ENCODE data around the gene MAPKBP1. TPM values are rescaled to one million over a fixed set of nuclear protein-coding genes. Genes with fewer than 3 reads are reported as not detected.

MAPKBP1 gene
- total and polyA plus RNA-seq, 2 of the 8 experiments (the other 6 are each of a cell fraction or from before 2014, with no cell fraction given), result 4.3 to 11.3 TPM

DNA sequence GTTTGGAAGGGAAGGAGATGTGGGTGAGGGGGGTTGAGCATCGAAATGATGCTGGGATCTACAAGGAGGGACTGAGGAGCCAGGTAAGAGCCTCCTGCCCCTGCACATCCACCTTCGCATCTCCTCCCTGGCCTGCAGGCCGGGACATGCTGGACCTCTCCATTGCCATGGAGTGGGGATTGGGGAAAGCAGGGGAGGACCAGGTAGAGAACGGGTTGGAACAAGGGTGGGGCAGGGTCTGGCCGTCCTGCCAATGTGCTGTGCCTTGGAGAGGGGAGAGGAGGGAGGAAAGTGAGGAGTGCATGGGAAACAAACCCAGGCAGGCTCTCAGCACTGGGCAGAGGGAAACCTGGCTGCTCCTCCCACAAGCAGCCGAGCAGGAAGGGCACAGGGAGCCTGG, 74.9 kb downstream of the MAPKBP1 start:
- TF ChIP-seq PHF8 (conservative IDR thresholded peaks at IDR 0.05; ENCODE audit: low read depth, low read length), result no peak
- no peak for TF ChIP-seq RBBP5 (IDR thresholded peaks at IDR 0.05; ENCODE audit: borderline replicate concordance, low read depth, low read length)
- no peak for TF ChIP-seq KDM1A (IDR thresholded peaks at IDR 0.05; ENCODE audit: borderline replicate concordance, low read length)
- TF ChIP-seq RAD21 (IDR thresholded peaks at IDR 0.05 in 1 of 2, conservative IDR thresholded peaks at IDR 0.05 in 1 of 2; ENCODE audit: low read depth in 2 of 2, low read length in 2 of 2), result no peak
- no peak for TF ChIP-seq CHD1 (IDR thresholded peaks at IDR 0.05; ENCODE audit: low read depth, low read length)
- no peak for TF ChIP-seq E2F6 (IDR thresholded peaks at IDR 0.05)
- no peak for TF ChIP-seq EGR1 (IDR thresholded peaks at IDR 0.05; ENCODE audit: borderline replicate concordance, low read depth, low read length)
- Histone ChIP-seq H3K4me3 (ENCODE audit: extremely low read depth in 1 of 4, insufficient read depth in 2 of 4, low read depth in 3 of 4, low read length in 4 of 4) (no peak overlapping the region), H3K79me1 (ENCODE audit: low read depth, low read length) (no peaks in the 10 kb centered on the region), H3K4ac (replicated peaks; ENCODE audit: insufficient read length, low read depth, low read length) (no peak overlapping the region), H3K23me2 (ENCODE audit: low read depth, low read length) (0 out of 2 replicates have a peak, but pooled peaks cover 2% of the 10 kb centered on the region), H3K4me1 (replicated peaks in 1 of 4; ENCODE audit: control insufficient read depth in 3 of 4, insufficient read depth in 4 of 4, low read length in 3 of 4) (no peaks in the 10 kb centered on the region; a peak in 2 of 7 replicates), H3K4me2 (ENCODE audit: insufficient read depth in 1 of 2, low read depth in 2 of 2, low read length in 2 of 2) (no peak overlapping the region), H2BK120ac (replicated peaks; ENCODE audit: low read depth, low read length) (no peak overlapping the region), H2BK15ac (ENCODE audit: low read length) (no peak overlapping the region), H3K9me3 (ENCODE audit: insufficient read depth in 2 of 2, low read depth in 1 of 2, low read length in 1 of 2) (no peaks in the 10 kb centered on the region), H4K91ac (replicated peaks; ENCODE audit: insufficient read length, low read length) (no peak overlapping the region), H3K79me2 (ENCODE audit: control insufficient read depth in 1 of 2, insufficient read depth in 2 of 2, low read length in 2 of 2) (no peaks in the 10 kb centered on the region), H2BK20ac (ENCODE audit: low read length) (no peak overlapping the region), H4K8ac (ENCODE audit: extremely low read depth, insufficient read depth, low read length) (peak overlapping the region; percentile 14), H2BK5ac (ENCODE audit: low read depth, low read length) (0 out of 2 replicates have a peak overlapping the region, but pooled peaks have one; percentile 8), H3K18ac (ENCODE audit: extremely low read depth, low read length) (no peak overlapping the region), H2AFZ (ENCODE audit: low read length) (no peak overlapping the region), H3K27me3 (replicated peaks in 1 of 4; ENCODE audit: control insufficient read depth in 3 of 4, extremely low read depth in 1 of 4, insufficient read depth in 3 of 4, low read length in 3 of 4) (no peaks in the 10 kb centered on the region), H3K56ac (replicated peaks; ENCODE audit: insufficient read length, low read depth, low read length) (no peak overlapping the region), H3K36me3 (ENCODE audit: control insufficient read depth in 2 of 4, insufficient read depth in 4 of 4, low read length in 3 of 4) (peaks cover 0 to 7% (median 2%) of the 10 kb centered on the region in 4 experiments; a peak in 3 of 8 replicates), H3K14ac (ENCODE audit: insufficient read length) (no peak overlapping the region), H4K20me1 (replicated peaks in 1 of 2; ENCODE audit: control insufficient read depth in 1 of 2, insufficient read depth in 2 of 2, low read length in 2 of 2) (no peaks in the 10 kb centered on the region), H2AK5ac (ENCODE audit: low read depth, low read length) (no peak overlapping the region), H3K9ac (replicated peaks in 1 of 4; ENCODE audit: extremely low read depth in 1 of 4, low read depth in 3 of 4, low read length in 3 of 4) (no peak overlapping the region), H3K27ac (ENCODE audit: low read depth, low read length) (no peak overlapping the region), H3K23ac (ENCODE audit: insufficient read length) (no peak overlapping the region), H2BK12ac (ENCODE audit: low read depth, low read length) (no peak overlapping the region), H4K5ac (ENCODE audit: insufficient read length, low read depth, low read length) (no peak overlapping the region)
- ChIA-PET CTCF (ENCODE audit: partially characterized antibody) (interaction anchor here (0.5 to 1.6 kb wide), 3 partner anchors 9 to 193 kb away, joined by 3 to 7 read pairs (median 4); no protein-coding TSS in a partner anchor), POLR2A (ENCODE audit: partially characterized antibody) (interaction anchor here (0.6 to 7.2 kb wide), 5 partner anchors 9 to 327 kb away, joined by 3 to 45 read pairs (median 3); partner anchors contain the start of gene PLA2G4B)
- 89% methylated on average over 6 of the region's 6 CpGs; no CpG with 5 or more reads in 1 of the 2 experiments for WGBS, 2 experiments (ENCODE audit: extremely low coverage in 1 of 2, insufficient coverage in 1 of 2, insufficient read length in 1 of 2, insufficient replicate concordance in 2 of 2, low coverage in 1 of 2, low lambda C conversion rate in 2 of 2, missing lambda C conversion rate in 1 of 2)
- FAIRE-seq, result no peak
- DNase-seq (ENCODE audit: low read depth in 1 of 2, low spot score in 2 of 2), result no peak

Data from H1 (cell line).